Activated naive CD4-positive, alpha-beta T cell (primary cell): ENCODE results near the gene WDFY2.
"Not testable (repeated sequence)": the region's sequence is repeated elsewhere in the genome, so short reads cannot be mapped to it uniquely, and the experiment has no call there.

Experiments used
- DNase-seq, 4 experiments: peaks; one replicate each; lab custom pipeline; 2025; lab: John Stamatoyannopoulos, UW

WDFY2 gene

GRCh38 chr13:51564252-51564651 is 20.0 kb upstream of the WDFY2 start:
- no peak for DNase-seq

- DNase-seq, result no peak
Observed at GRCh38 chr13:51564671-51565070, 19.6 kb upstream of the WDFY2 start.

GRCh38 chr13:51569001-51569400 is 15.3 kb upstream of the WDFY2 start:
- not testable (repeated sequence) for DNase-seq

GRCh38 chr13:51576754-51577153 is 7.5 kb upstream of the WDFY2 start:
- DNase-seq, result no peak

- no peak for DNase-seq
Observed at GRCh38 chr13:51577690-51578089, 6.6 kb upstream of the WDFY2 start.

GRCh38 chr13:51579676-51580075 is 4.6 kb upstream of the WDFY2 start:
- no peak for DNase-seq

GRCh38 chr13:51581148-51581820 is 3.0 kb upstream of the WDFY2 start:
- DNase-seq, result no peak

- DNase-seq, result no peak
Observed at GRCh38 chr13:51583469-51583874, 790 bp upstream of the WDFY2 start.

GRCh38 chr13:51584731-51585672 is 740 bp downstream of the WDFY2 start:
- DNase-seq, result peak; percentile 44 to 66 (median 52)

- no peak for DNase-seq
Observed at GRCh38 chr13:51585696-51586095, 1.4 kb downstream of the WDFY2 start.

GRCh38 chr13:51587372-51587771 is 3.1 kb downstream of the WDFY2 start:
- DNase-seq, result no peak

- DNase-seq, result no peak
Observed at GRCh38 chr13:51588406-51588949, 4.2 kb downstream of the WDFY2 start.

GRCh38 chr13:51589793-51590192 is 5.5 kb downstream of the WDFY2 start:
- DNase-seq, result no peak

GRCh38 chr13:51590231-51590970 is 6.1 kb downstream of the WDFY2 start:
- no peak for DNase-seq

- no peak for DNase-seq
Observed at GRCh38 chr13:51590971-51591627, 6.8 kb downstream of the WDFY2 start.

GRCh38 chr13:51591938-51592337 is 7.7 kb downstream of the WDFY2 start:
- not testable (repeated sequence) for DNase-seq

- no peak for DNase-seq
Observed at GRCh38 chr13:51594432-51594831, 10.2 kb downstream of the WDFY2 start.

GRCh38 chr13:51595416-51595815 is 11.2 kb downstream of the WDFY2 start:
- no peak for DNase-seq

GRCh38 chr13:51596541-51596940 is 12.3 kb downstream of the WDFY2 start:
- no peak for DNase-seq

- DNase-seq, result no peak
Observed at GRCh38 chr13:51599444-51600176, 15.3 kb downstream of the WDFY2 start.

- DNase-seq, result no peak
Observed at GRCh38 chr13:51600703-51601102, 16.4 kb downstream of the WDFY2 start.
